GM19099 (cell line): ENCODE data around the gene FSIP2.

ENCODE experiments used
- POLR2A ChIP-seq: IDR thresholded peaks from 3 replicates; pipeline ENCODE4 v1.6.1; 2011; ENCODE audit warnings: low read depth; ENCODE audit not compliant: insufficient read length; ENCODE audit errors: extremely low read depth

FSIP2 gene

GRCh38 chr2:185854885-185855284 is 116.3 kb downstream of the FSIP2 start:
- TF ChIP-seq POLR2A = no peak

GRCh38 chr2:185857691-185858090 is 119.1 kb downstream of the FSIP2 start:
- TF ChIP-seq POLR2A = no peak

- no peak for TF ChIP-seq POLR2A
Measured at GRCh38 chr2:185859506-185859905, 120.9 kb downstream of the FSIP2 start.

- no peak for TF ChIP-seq POLR2A
Measured at GRCh38 chr2:185860321-185860720, 121.7 kb downstream of the FSIP2 start.

GRCh38 chr2:185862657-185863398 is 124.2 kb downstream of the FSIP2 start:
- TF ChIP-seq POLR2A = no peak

- TF ChIP-seq POLR2A = no peak
Measured at GRCh38 chr2:185875136-185875931, 136.7 kb downstream of the FSIP2 start.

GRCh38 chr2:185876234-185876633 is 137.6 kb downstream of the FSIP2 start:
- TF ChIP-seq POLR2A = no peak

GRCh38 chr2:185880396-185880795 is 141.8 kb downstream of the FSIP2 start:
- no peak for TF ChIP-seq POLR2A
